Upper lobe of right lung (tissue), 1 donor: ENCODE measurements around the gene ANO10. TPM values are rescaled to one million over a fixed set of nuclear protein-coding genes. Genes with fewer than 3 reads are reported as not detected.
A peak's percentile ranks its signal among the peaks of the same experiment; 100 is the strongest.

Experiments used
- ATAC-seq: fragments of 200-7000 bp; cut with Tn5 transposase; one replicate; pipeline ENCODE4 v1.9.1; 2020; ENCODE audit warnings: mild to moderate bottlenecking, moderate library complexity
- DNase-seq: peaks from one replicate; pipeline ENCODE4 v3.0.0-alpha.2; 2020
- H3K27ac ChIP-seq: fragments of 200-600 bp; one replicate; pipeline ENCODE4 v1.8.0; 2022
- H3K27me3 ChIP-seq: fragments of 200-600 bp; one replicate; pipeline ENCODE4 v1.8.0; 2022; ENCODE audit warnings: mild to moderate bottlenecking
- H3K36me3 ChIP-seq: fragments of 200-600 bp; one replicate; pipeline ENCODE4 v1.8.0; 2022
- H3K4me1 ChIP-seq: fragments of 200-600 bp; one replicate; pipeline ENCODE4 v1.8.0; 2022
- H3K4me3 ChIP-seq: fragments of 200-600 bp; one replicate; pipeline ENCODE4 v1.8.0; 2022; ENCODE audit warnings: mild to moderate bottlenecking
- H3K9me3 ChIP-seq: fragments of 200-600 bp; one replicate; pipeline ENCODE4 v1.8.0; 2022
- intact Hi-C: fragments of 100-400 bp; cut with DNase I; formaldehyde crosslinking; loops from one replicate; pipeline ENCODE4 v1.11.0; 2022
- total RNA-seq: library from RNA; stranded (reverse); fragmentation: NEBNext Ultra II Directional; extraction: Animal tissue kit (Norgen Biotek cat#: 25700); gene quantifications from one replicate; pipeline ENCODE4 v1.2.1, GENCODE V29; 2021
- TF ChIP-seq, protein P1 (sequence below): fragments of 200-600 bp; IDR thresholded peaks from one replicate; pipeline ENCODE4 v1.8.0; 2022; ENCODE audit warnings: antibody characterized with exemption
- donor health status: DM: no; HTN: yes; CAD: no; lungs with severe emphysema.

ANO10 gene
- total RNA-seq, 1 donor from 2014 or later = 30.6 TPM

DNA sequence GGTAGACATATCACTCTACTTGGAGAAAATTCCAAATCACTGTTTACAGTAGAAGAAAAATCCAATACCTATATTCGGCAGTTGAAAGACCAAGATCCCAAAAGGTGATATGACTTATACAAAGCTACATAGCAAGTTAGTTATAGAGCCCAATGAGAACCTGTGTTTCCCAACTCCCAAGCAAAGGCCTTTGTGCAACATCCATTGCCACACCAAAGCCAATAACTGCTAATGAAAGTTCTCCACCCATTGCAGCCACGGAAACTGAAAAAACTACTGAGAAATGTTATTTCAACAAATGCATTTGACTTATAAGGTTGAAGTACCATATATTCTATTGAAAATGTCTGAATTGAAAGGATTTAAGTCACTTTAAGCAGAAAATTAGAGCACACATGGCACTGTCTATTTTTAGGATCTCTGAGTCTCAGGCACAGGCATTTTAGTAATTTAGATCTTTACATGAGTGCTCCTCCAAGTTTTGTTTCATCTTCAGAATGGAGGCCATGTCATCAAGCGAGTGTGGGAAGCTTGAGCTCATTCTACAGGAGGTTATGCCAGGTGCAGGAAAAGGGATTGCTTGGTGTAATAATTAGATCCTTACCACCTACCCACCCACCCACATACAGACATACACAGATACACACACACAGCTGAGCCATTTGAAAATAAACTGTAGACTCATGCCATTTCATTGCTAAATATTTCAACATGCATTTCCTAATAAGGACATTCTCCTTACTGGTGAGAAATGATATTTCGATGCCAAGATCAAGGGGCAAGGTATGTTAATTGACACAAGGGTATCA lies 19.7 kb upstream of the ANO10 start:
- H3K36me3 ChIP-seq = no peaks in the 10 kb centered on the region
- intact Hi-C loops = no loop called here
- ATAC-seq = no peak
- H3K27me3 ChIP-seq = no peaks in the 10 kb centered on the region
- H3K9me3 ChIP-seq = no peaks in the 10 kb centered on the region
- no peak for DNase-seq
- peaks cover 6% of the 10 kb centered on the region for H3K4me1 ChIP-seq
- no peak overlapping the region for H3K27ac ChIP-seq
- H3K4me3 ChIP-seq = no peak overlapping the region
- TF ChIP-seq, protein P1, sequence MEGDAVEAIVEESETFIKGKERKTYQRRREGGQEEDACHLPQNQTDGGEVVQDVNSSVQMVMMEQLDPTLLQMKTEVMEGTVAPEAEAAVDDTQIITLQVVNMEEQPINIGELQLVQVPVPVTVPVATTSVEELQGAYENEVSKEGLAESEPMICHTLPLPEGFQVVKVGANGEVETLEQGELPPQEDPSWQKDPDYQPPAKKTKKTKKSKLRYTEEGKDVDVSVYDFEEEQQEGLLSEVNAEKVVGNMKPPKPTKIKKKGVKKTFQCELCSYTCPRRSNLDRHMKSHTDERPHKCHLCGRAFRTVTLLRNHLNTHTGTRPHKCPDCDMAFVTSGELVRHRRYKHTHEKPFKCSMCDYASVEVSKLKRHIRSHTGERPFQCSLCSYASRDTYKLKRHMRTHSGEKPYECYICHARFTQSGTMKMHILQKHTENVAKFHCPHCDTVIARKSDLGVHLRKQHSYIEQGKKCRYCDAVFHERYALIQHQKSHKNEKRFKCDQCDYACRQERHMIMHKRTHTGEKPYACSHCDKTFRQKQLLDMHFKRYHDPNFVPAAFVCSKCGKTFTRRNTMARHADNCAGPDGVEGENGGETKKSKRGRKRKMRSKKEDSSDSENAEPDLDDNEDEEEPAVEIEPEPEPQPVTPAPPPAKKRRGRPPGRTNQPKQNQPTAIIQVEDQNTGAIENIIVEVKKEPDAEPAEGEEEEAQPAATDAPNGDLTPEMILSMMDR = no peak

DNA sequence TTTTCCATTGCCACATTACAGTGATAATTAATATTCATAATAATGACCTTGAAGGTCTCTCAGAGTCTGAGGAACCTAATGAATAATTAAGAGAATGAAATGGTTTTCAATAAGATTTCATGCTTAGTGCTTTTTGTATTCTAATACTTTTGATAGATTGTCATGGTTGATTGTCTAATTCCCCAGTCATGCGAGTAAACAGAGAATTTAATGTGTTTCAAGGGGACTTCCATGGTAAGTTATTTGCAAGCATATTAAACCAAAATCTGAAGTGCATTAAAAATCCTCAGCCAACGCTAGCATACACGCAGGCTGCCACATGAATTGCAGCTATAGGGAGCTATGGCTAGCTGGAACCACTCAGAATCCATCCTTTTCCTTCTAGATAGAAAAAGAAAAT lies 18.9 kb upstream of the ANO10 start:
- ATAC-seq = no peak
- Histone ChIP-seq H3K9me3 (no peaks in the 10 kb centered on the region), H3K27me3 (no peaks in the 10 kb centered on the region), H3K27ac (no peak overlapping the region), H3K4me3 (no peak overlapping the region), H3K36me3 (no peaks in the 10 kb centered on the region), H3K4me1 (peaks cover 6% of the 10 kb centered on the region)
- DNase-seq = no peak
- TF ChIP-seq, protein P1 = no peak
- intact Hi-C loops = no loop called here

DNA sequence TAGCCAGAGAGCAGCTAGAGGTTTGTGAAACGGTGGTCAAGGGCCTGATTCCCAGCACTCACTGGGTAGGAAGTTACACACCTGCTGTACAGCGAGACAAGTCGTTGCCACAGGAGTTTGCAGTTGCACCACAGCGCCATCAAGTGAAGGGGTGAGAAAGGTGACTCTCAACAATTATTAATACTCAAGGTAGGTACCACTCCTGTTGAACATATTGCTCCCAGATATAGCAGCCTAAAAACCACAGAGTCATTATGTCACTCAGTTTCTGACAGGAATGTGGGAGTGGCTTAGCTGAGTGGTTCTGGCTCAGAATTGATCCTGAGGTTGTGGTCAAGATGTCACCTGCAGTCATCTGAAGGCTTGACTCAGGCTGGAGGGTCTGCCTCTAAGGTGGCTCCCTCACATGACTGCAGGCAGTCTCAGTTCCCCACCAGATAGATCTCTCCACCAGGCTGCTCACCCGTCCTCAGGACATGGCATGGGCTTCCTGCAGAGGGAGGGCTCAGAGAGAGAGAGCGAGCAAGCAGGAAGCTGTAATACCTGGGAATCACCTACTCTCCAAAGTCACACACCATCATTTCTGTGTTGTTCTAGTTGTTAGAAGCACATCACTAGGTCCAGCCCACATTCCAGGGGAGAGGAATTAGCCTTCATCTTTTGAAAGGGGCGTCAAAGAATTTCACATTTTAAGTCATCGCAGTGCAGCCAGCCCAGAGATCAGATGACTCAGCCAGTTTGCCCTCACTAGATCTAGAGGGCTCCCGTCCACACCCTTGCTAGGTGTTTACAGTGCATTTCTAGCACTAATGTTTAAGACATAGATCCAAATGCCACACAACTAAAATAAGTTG lies 17.0 kb upstream of the ANO10 start:
- DNase-seq (no peak), ATAC-seq (peak; percentile 90)
- Histone ChIP-seq H3K9me3 (no peaks in the 10 kb centered on the region), H3K36me3 (no peaks in the 10 kb centered on the region), H3K27me3 (no peaks in the 10 kb centered on the region), H3K27ac (no peak overlapping the region), H3K4me1 (peaks cover 6% of the 10 kb centered on the region), H3K4me3 (no peak overlapping the region)
- intact Hi-C loops = no loop called here
- TF ChIP-seq, protein P1 = peak; percentile 21

DNA sequence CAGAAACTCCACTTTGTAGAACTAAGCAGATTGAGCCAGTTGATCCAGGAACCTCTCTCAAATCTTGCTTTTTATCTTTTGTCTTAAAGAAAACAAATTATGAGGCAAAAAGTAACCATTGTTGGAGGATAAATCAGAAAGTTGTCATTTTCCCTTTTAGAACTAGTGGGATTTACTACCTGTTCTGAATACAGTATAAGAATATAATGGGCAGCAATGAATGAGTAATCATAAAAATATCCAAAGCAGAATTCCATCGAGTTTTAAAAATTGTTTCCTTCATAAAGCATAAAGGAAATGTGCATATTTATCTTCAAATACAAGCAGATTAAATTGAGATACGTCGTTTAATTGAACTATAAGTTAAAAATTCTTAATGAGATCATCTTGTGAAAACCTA lies 15.9 kb upstream of the ANO10 start:
- intact Hi-C loops = no loop called here
- H3K4me3 ChIP-seq = no peak overlapping the region
- H3K27ac ChIP-seq = no peak overlapping the region
- no peaks in the 10 kb centered on the region for H3K27me3 ChIP-seq
- ATAC-seq = no peak
- no peaks in the 10 kb centered on the region for H3K36me3 ChIP-seq
- H3K4me1 ChIP-seq = peaks cover 6% of the 10 kb centered on the region
- H3K9me3 ChIP-seq = no peaks in the 10 kb centered on the region
- DNase-seq = no peak
- TF ChIP-seq, protein P1 = no peak

DNA sequence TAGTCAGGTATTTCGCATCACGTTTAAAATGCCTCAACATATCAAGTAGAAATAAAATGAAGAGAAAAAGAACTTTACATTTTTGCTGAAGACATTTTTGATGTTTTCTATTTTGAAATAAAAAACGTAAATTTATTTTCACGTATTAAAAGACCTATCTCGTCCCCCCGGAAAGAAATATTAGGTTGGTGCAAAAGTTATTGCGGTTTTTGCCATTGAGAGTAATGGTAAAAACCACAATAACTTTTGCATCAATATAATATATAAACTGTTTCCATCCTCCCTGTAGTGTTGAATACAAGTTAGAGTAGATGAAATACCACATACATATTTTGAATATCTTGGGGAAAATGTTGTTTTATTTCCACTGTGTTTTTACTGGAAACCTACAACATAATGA lies 11.2 kb upstream of the ANO10 start:
- no peaks in the 10 kb centered on the region for H3K9me3 ChIP-seq
- H3K4me1 ChIP-seq = no peaks in the 10 kb centered on the region
- H3K36me3 ChIP-seq = no peaks in the 10 kb centered on the region
- no peak for DNase-seq
- no peaks in the 10 kb centered on the region for H3K27me3 ChIP-seq
- ATAC-seq = no peak
- intact Hi-C loops = no loop called here
- H3K27ac ChIP-seq = no peak overlapping the region
- TF ChIP-seq, protein P1 = no peak
- H3K4me3 ChIP-seq = no peak overlapping the region
